HCT116 (cell line): ENCODE results near the gene PTPN20. TPM values are rescaled to one million over a fixed set of nuclear protein-coding genes. Genes with fewer than 3 reads are reported as not detected.

Experiments
- ATAC-seq: fragments of 200-7000 bp; cut with Tn5 transposase; 2 replicates; pipeline ENCODE4 v1.9.1; 2020; ENCODE audit warnings: mild to moderate bottlenecking, moderate library complexity
- BruUV-seq: library from RNA; stranded (reverse); fragments of 400-500 nt; replicated peaks from 2 replicates; lab custom pipeline; 2021; lab: Mats Ljungman, UMichigan
- CTCF ChIA-PET: fragments of 300-600 bp; sonication (Branson Sonifier 250); formaldehyde crosslinking; loops from one replicate; lab custom pipeline; 2021; ENCODE audit warnings: antibody characterized with exemption; lab: Charles Lee
- POLR2A ChIA-PET: fragments of 300-600, 350-600 bp; sonication (Branson Sonifier 250); formaldehyde crosslinking; loops from one replicate; lab custom pipeline; 2021; ENCODE audit warnings: antibody characterized with exemption; lab: Charles Lee
- RAD21 ChIA-PET, 2 experiments: fragments of 300-600 bp; sonication (Branson Sonifier 250); formaldehyde crosslinking; loops; one replicate each; lab custom pipeline; 2023; ENCODE audit warnings: low total read pairs in 2 of 2; ENCODE audit not compliant: uncharacterized antibody in 2 of 2, unreplicated experiment in 2 of 2, low non-redundant PET in 1 of 2; lab: Charles Lee
- DNase-seq: peaks from one replicate; pipeline ENCODE4 v3.0.0-alpha.2; 2010; ENCODE audit warnings: low read depth, low spot score
- H2AFZ ChIP-seq: fragments of 200-600 bp; shearing (Covaris generic), sonication (generic); 2 replicates; pipeline ENCODE4 v1.6.1; 2017; ENCODE audit warnings: low read depth, mixed run types, mixed read lengths, antibody characterized with exemption, low read length; ENCODE audit not compliant: poor library complexity, severe bottlenecking
- H3K27ac ChIP-seq: 2 replicates; pipeline ENCODE4 v1.5.1; 2012; ENCODE audit warnings: low read depth, low read length
- H3K27me3 ChIP-seq: fragments of 200-600 bp; sonication (generic); 2 replicates; pipeline ENCODE4 v1.6.1; 2016; ENCODE audit warnings: mixed run types, low read length, mixed read lengths; ENCODE audit not compliant: insufficient read depth
- H3K36me3 ChIP-seq, 2 experiments: fragments of 200-500 bp in 1 of 2; fragments of 200-600 bp in 1 of 2; sonication (Bioruptor generic) in 1 of 2; sonication (generic) in 1 of 2; 2 replicates each; pipeline versions ENCODE4 v1.5.1 to v1.6.1; 2014 to 2016; ENCODE audit warnings: low read length in 2 of 2, inconsistent platforms in 1 of 2, mixed read lengths in 1 of 2, mixed run types in 1 of 2; ENCODE audit not compliant: insufficient read depth in 2 of 2, control insufficient read depth in 1 of 2
- H3K4me1 ChIP-seq, 2 experiments: fragments of 200-600 bp in 1 of 2; sonication (generic) in 1 of 2; 2 replicates each; pipeline versions ENCODE4 v1.5.1 to v1.6.1; 2012 to 2017; ENCODE audit warnings: low read length in 2 of 2, inconsistent platforms in 1 of 2, mild to moderate bottlenecking in 1 of 2, mixed read lengths in 1 of 2, mixed run types in 1 of 2, moderate library complexity in 1 of 2; ENCODE audit not compliant: insufficient read depth in 2 of 2, control insufficient read depth in 1 of 2
- H3K4me2 ChIP-seq: fragments of 200-600 bp; sonication (generic); 2 replicates; pipeline ENCODE4 v1.6.1; 2017; ENCODE audit warnings: mixed run types, low read length, mixed read lengths
- H3K4me3 ChIP-seq, 2 experiments: fragments of 200-600 bp in 1 of 2; sonication (generic) in 1 of 2; replicated peaks in 1 of 2; 2 replicates each; pipeline ENCODE4 v1.5.1; 2011 to 2016; ENCODE audit warnings: low read length in 2 of 2, control low read depth in 1 of 2, low read depth in 1 of 2, mild to moderate bottlenecking in 1 of 2, mixed read lengths in 1 of 2, mixed run types in 1 of 2
- H3K79me2 ChIP-seq: fragments of 200-600 bp; sonication (generic); 2 replicates; pipeline ENCODE4 v1.6.1; 2017; ENCODE audit warnings: mild to moderate bottlenecking, mixed run types, low read length, moderate library complexity, mixed read lengths; ENCODE audit not compliant: insufficient read depth
- H3K9ac ChIP-seq: fragments of 200-600 bp; sonication (generic); 2 replicates; pipeline ENCODE4 v1.6.1; 2016; ENCODE audit warnings: low read length, mixed read lengths
- H3K9me2 ChIP-seq: fragments of 200-600 bp; sonication (generic), shearing (Covaris generic); 2 replicates; pipeline ENCODE4 v1.6.1; 2017; ENCODE audit warnings: mixed run types, mild to moderate bottlenecking, moderate library complexity; ENCODE audit not compliant: insufficient read depth
- H3K9me3 ChIP-seq, 2 experiments: fragments of 200-500 bp in 1 of 2; fragments of 200-600 bp in 1 of 2; sonication (Bioruptor generic) in 1 of 2; sonication (generic) in 1 of 2; 2 replicates each; pipeline ENCODE4 v1.6.1; 2014 to 2017; ENCODE audit warnings: low read length in 2 of 2, mixed read lengths in 2 of 2, inconsistent platforms in 1 of 2, low read depth in 1 of 2, mild to moderate bottlenecking in 1 of 2, mixed run types in 1 of 2, moderate library complexity in 1 of 2; ENCODE audit not compliant: control insufficient read depth in 1 of 2, insufficient read depth in 1 of 2
- H4K20me1 ChIP-seq: fragments of 200-600 bp; sonication (generic), shearing (Covaris generic); 2 replicates; pipeline ENCODE4 v1.6.1; 2017; ENCODE audit warnings: mixed run types, mild to moderate bottlenecking, moderate library complexity; ENCODE audit not compliant: insufficient read depth
- ATF3 ChIP-seq: IDR thresholded peaks from 2 replicates; pipeline ENCODE4 v1.6.1; 2012
- CEBPB ChIP-seq: IDR thresholded peaks from 2 replicates; pipeline ENCODE4 v1.6.1; 2012; ENCODE audit warnings: low read depth
- ELF1 ChIP-seq: IDR thresholded peaks from 2 replicates; pipeline ENCODE4 v1.6.1; 2012; ENCODE audit warnings: low read depth, borderline replicate concordance
- EZH2phosphoT487 ChIP-seq: fragments of 200-600 bp; IDR thresholded peaks from 2 replicates; pipeline ENCODE4 v1.6.1; 2018; ENCODE audit warnings: antibody characterized with exemption, borderline replicate concordance
- MAX ChIP-seq: IDR thresholded peaks from 2 replicates; pipeline ENCODE4 v1.6.1; 2012
- POLR2A ChIP-seq: IDR thresholded peaks from 2 replicates; pipeline ENCODE4 v1.7.0; 2011; ENCODE audit warnings: borderline replicate concordance; ENCODE audit not compliant: insufficient read depth, insufficient read length; ENCODE audit errors: extremely low read depth
- POLR2AphosphoS5 ChIP-seq: IDR thresholded peaks from 2 replicates; pipeline ENCODE4 v1.6.1; 2011; ENCODE audit warnings: mild to moderate bottlenecking, low read depth, low read length, moderate library complexity
- RAD21 ChIP-seq: IDR thresholded peaks from 2 replicates; pipeline ENCODE4 v1.6.1; 2012; ENCODE audit warnings: low read depth, mild to moderate bottlenecking
- REST ChIP-seq: IDR thresholded peaks from 2 replicates; pipeline ENCODE4 v1.6.1; 2012; ENCODE audit warnings: low read depth
- SIN3A ChIP-seq: IDR thresholded peaks from 2 replicates; pipeline ENCODE4 v1.6.1; 2012; ENCODE audit warnings: low read depth
- SRF ChIP-seq: IDR thresholded peaks from 2 replicates; pipeline ENCODE4 v1.6.1; 2012; ENCODE audit warnings: low read depth
- TCF7L2 ChIP-seq: IDR thresholded peaks from 2 replicates; pipeline ENCODE4 v1.7.0; 2011; ENCODE audit warnings: borderline replicate concordance, inconsistent platforms; ENCODE audit not compliant: insufficient read depth, insufficient read length; ENCODE audit errors: extremely low read depth
- ZBTB33 ChIP-seq: IDR thresholded peaks from 2 replicates; pipeline ENCODE4 v1.6.1; 2011; ENCODE audit warnings: mild to moderate bottlenecking, low read length, moderate library complexity; ENCODE audit not compliant: insufficient replicate concordance; ENCODE audit errors: extremely low read depth
- ZFX ChIP-seq: fragments of 450-650 bp; IDR thresholded peaks from 2 replicates; pipeline ENCODE4 v1.6.1; 2017
- ZNF274 ChIP-seq: fragments of 200-500 bp; sonication (Bioruptor generic); IDR thresholded peaks from 2 replicates; pipeline ENCODE4 v1.6.1; 2014; ENCODE audit warnings: mild to moderate bottlenecking, low read depth, low read length, inconsistent platforms
- intact Hi-C: fragments of 100-400 bp; cut with micrococcal nuclease; formaldehyde crosslinking; loops from 2 replicates; pipeline ENCODE4 v1.10.0; 2022
- total RNA-seq: library from RNA; stranded (reverse); gene quantifications from one replicate; pipeline ENCODE4 v1.2.1, GENCODE V29; 2021; ENCODE audit not compliant: unreplicated experiment

Gene PTPN20
- total RNA-seq, 1 experiment from 2014 or later: not detected

- ATAC-seq: no peak
Observed at GRCh38 chr10:46998192-46998591, 87.0 kb downstream of the PTPN20 start.

More at GRCh38 chr10:46998192-46998591, 87.0 kb downstream of the PTPN20 start:
- RAD21 ChIA-PET: no interaction called here
- Histone ChIP-seq H3K36me3 (no peaks in the 10 kb centered on the region), H3K9me2 (no peaks in the 10 kb centered on the region), H3K4me1 (peaks cover 0 to 1% of the 10 kb centered on the region in 2 experiments; a peak in 2 of 4 replicates), H3K4me3 (no peak overlapping the region), H3K79me2 (no peaks in the 10 kb centered on the region), H3K27ac (no peak overlapping the region), H3K27me3 (no peaks in the 10 kb centered on the region)
- intact Hi-C loops: no loop called here
- no peak for DNase-seq
- TF ChIP-seq POLR2AphosphoS5 (no peak), ELF1 (no peak), ZBTB33 (no peak), CEBPB (no peak), MAX (no peak), EZH2phosphoT487 (no peak), ZNF274 (no peak), ATF3 (no peak), SIN3A (no peak), RAD21 (no peak), POLR2A (no peak), SRF (no peak), ZFX (no peak), REST (no peak), TCF7L2 (no peak)
- TF ChIP-seq, all 23 proteins: peak for 0
- no peak overlapping the region for H3K9ac ChIP-seq
- H3K4me2 ChIP-seq: no peak overlapping the region
- POLR2A ChIA-PET: no interaction called here
- H3K9me3 ChIP-seq: no peaks in the 10 kb centered on the region
- CTCF ChIA-PET: no interaction called here
- BruUV-seq: no TSS peak
- no peak overlapping the region for H2AFZ ChIP-seq
- no peaks in the 10 kb centered on the region for H4K20me1 ChIP-seq
